Endothelial cell of umbilical vein (primary cell): ENCODE results near the gene ANKRD40CL.

ENCODE experiments used
- EZH2 ChIP-seq: IDR thresholded peaks from 2 replicates; pipeline ENCODE4 v1.6.1; 2012; ENCODE audit warnings: borderline replicate concordance, low read depth, mild to moderate bottlenecking, moderate library complexity, low read length, inconsistent platforms; ENCODE audit not compliant: severe bottlenecking
- GATA2 ChIP-seq: IDR thresholded peaks from 2 replicates; pipeline ENCODE4 v1.7.0; 2011; ENCODE audit warnings: low read depth, mild to moderate bottlenecking, moderate library complexity, mixed read lengths, low read length; ENCODE audit not compliant: insufficient read length, insufficient read depth
- MAX ChIP-seq: IDR thresholded peaks from 2 replicates; pipeline ENCODE4 v1.6.1; 2011; ENCODE audit not compliant: insufficient read depth, insufficient read length
- POLR2A ChIP-seq: IDR thresholded peaks from 2 replicates; pipeline ENCODE4 v1.6.1; 2012; ENCODE audit warnings: low read depth, mild to moderate bottlenecking, control low read depth, low read length
- POLR2AphosphoS5 ChIP-seq: IDR thresholded peaks from 2 replicates; pipeline ENCODE4 v1.6.1; 2012; ENCODE audit warnings: low read depth, mild to moderate bottlenecking, control low read depth, low read length, moderate library complexity; ENCODE audit not compliant: insufficient read depth
- TF ChIP-seq, protein P1 (sequence below), 2 donors: IDR thresholded peaks; 1 replicate in 1 of 2; 2 replicates in 1 of 2; pipeline ENCODE4 v1.5.1; 2011; ENCODE audit warnings: low read length in 2 of 2, mild to moderate bottlenecking in 2 of 2, moderate library complexity in 2 of 2, control low read depth in 1 of 2, inconsistent platforms in 1 of 2, low read depth in 1 of 2; ENCODE audit not compliant: insufficient read depth in 1 of 2; ENCODE audit errors: extremely low read depth in 1 of 2

- TF ChIP-seq GATA2 (no peak), POLR2AphosphoS5 (no peak), EZH2 (no peak), POLR2A (no peak), MAX (no peak)
- TF ChIP-seq, protein P1, sequence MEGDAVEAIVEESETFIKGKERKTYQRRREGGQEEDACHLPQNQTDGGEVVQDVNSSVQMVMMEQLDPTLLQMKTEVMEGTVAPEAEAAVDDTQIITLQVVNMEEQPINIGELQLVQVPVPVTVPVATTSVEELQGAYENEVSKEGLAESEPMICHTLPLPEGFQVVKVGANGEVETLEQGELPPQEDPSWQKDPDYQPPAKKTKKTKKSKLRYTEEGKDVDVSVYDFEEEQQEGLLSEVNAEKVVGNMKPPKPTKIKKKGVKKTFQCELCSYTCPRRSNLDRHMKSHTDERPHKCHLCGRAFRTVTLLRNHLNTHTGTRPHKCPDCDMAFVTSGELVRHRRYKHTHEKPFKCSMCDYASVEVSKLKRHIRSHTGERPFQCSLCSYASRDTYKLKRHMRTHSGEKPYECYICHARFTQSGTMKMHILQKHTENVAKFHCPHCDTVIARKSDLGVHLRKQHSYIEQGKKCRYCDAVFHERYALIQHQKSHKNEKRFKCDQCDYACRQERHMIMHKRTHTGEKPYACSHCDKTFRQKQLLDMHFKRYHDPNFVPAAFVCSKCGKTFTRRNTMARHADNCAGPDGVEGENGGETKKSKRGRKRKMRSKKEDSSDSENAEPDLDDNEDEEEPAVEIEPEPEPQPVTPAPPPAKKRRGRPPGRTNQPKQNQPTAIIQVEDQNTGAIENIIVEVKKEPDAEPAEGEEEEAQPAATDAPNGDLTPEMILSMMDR (IDR thresholded peaks at IDR 0.05; ENCODE audit: extremely low read depth in 1 of 2, insufficient read depth in 1 of 2, low read depth in 1 of 2, low read length in 2 of 2): no peak
Observed at GRCh38 chr17:50737118-50737698, 30.1 kb downstream of the ANKRD40CL start.
